H1 (cell line): ENCODE measurements around the gene FANCL.

Experiments
- EP300 ChIP-seq, 2 experiments: IDR thresholded peaks; 1 replicate in 1 of 2; 2 replicates in 1 of 2; pipeline ENCODE4 v1.6.1; 2011 to 2012; ENCODE audit warnings: low read depth in 2 of 2, low read length in 2 of 2, mild to moderate bottlenecking in 2 of 2, borderline replicate concordance in 1 of 2, inconsistent platforms in 1 of 2, moderate library complexity in 1 of 2
- EZH2 ChIP-seq: fragments of 200-600 bp; sonication (generic); IDR thresholded peaks from 2 replicates; pipeline ENCODE4 v1.7.1; 2012; ENCODE audit warnings: low read depth, mild to moderate bottlenecking, moderate library complexity, low read length, inconsistent platforms; ENCODE audit not compliant: severe bottlenecking
- FOSL1 ChIP-seq: IDR thresholded peaks from 2 replicates; pipeline ENCODE4 v1.6.1; 2011; ENCODE audit warnings: mild to moderate bottlenecking, low read depth, low read length, moderate library complexity; ENCODE audit not compliant: insufficient read depth
- PHF8 ChIP-seq: fragments of 200-600 bp; sonication (generic); conservative IDR thresholded peaks from 2 replicates; pipeline ENCODE4 v1.7.1; 2012; ENCODE audit warnings: low read depth, mild to moderate bottlenecking, inconsistent platforms, low read length, moderate library complexity
- POLR2A ChIP-seq, 2 experiments: IDR thresholded peaks; 1 replicate in 1 of 2; 2 replicates in 1 of 2; pipeline ENCODE4 v1.6.1; 2011; ENCODE audit warnings: low read depth in 2 of 2, low read length in 2 of 2, mild to moderate bottlenecking in 2 of 2; ENCODE audit errors: control extremely low read depth in 1 of 2
- RBBP5 ChIP-seq: IDR thresholded peaks from 2 replicates; pipeline ENCODE4 v1.7.1; 2012; ENCODE audit warnings: low read depth, mild to moderate bottlenecking, inconsistent platforms, low read length, moderate library complexity, borderline replicate concordance
- RFX5 ChIP-seq: IDR thresholded peaks from 2 replicates; pipeline ENCODE4 v1.6.1; 2011; ENCODE audit warnings: low read depth, low read length, improper control_type of control experiment, borderline replicate concordance
- RNF2 ChIP-seq: fragments of 200-900, 300-1000 bp; sonication (generic); IDR thresholded peaks from 2 replicates; pipeline ENCODE4 v1.7.1; 2016; ENCODE audit warnings: borderline replicate concordance, low read depth, mild to moderate bottlenecking, antibody characterized with exemption, low read length; ENCODE audit not compliant: poor library complexity, severe bottlenecking; ENCODE audit errors: missing control alignments
- SIX5 ChIP-seq: IDR thresholded peaks from 2 replicates; pipeline ENCODE4 v1.6.1; 2011; ENCODE audit warnings: mild to moderate bottlenecking, low read depth, low read length
- SUZ12 ChIP-seq: fragments of 200-600 bp; sonication (generic); IDR thresholded peaks from 2 replicates; pipeline ENCODE4 v1.6.1; 2012; ENCODE audit warnings: mild to moderate bottlenecking, inconsistent platforms, low read length, moderate library complexity, mixed read lengths
- TEAD4 ChIP-seq: IDR thresholded peaks from 2 replicates; pipeline ENCODE4 v1.6.1; 2012; ENCODE audit warnings: low read depth, low read length, inconsistent platforms, mixed read lengths
- TF ChIP-seq, protein P1 (sequence below), 3 experiments: IDR thresholded peaks; 1 replicate in 2 of 3; 2 replicates in 1 of 3; pipeline versions ENCODE4 v1.5.1 to v1.6.1; 2011; ENCODE audit warnings: low read length in 3 of 3, mild to moderate bottlenecking in 3 of 3, inconsistent platforms in 2 of 3, low read depth in 1 of 3, moderate library complexity in 1 of 3; ENCODE audit not compliant: insufficient read depth in 1 of 3; ENCODE audit errors: control extremely low read depth in 1 of 3

- TF ChIP-seq, protein P1, sequence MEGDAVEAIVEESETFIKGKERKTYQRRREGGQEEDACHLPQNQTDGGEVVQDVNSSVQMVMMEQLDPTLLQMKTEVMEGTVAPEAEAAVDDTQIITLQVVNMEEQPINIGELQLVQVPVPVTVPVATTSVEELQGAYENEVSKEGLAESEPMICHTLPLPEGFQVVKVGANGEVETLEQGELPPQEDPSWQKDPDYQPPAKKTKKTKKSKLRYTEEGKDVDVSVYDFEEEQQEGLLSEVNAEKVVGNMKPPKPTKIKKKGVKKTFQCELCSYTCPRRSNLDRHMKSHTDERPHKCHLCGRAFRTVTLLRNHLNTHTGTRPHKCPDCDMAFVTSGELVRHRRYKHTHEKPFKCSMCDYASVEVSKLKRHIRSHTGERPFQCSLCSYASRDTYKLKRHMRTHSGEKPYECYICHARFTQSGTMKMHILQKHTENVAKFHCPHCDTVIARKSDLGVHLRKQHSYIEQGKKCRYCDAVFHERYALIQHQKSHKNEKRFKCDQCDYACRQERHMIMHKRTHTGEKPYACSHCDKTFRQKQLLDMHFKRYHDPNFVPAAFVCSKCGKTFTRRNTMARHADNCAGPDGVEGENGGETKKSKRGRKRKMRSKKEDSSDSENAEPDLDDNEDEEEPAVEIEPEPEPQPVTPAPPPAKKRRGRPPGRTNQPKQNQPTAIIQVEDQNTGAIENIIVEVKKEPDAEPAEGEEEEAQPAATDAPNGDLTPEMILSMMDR (IDR thresholded peaks at IDR 0.05; ENCODE audit: control extremely low read depth in 1 of 3, insufficient read depth in 1 of 3, low read depth in 1 of 3, low read length in 3 of 3) = no peak
- no peak for TF ChIP-seq EP300 (IDR thresholded peaks at IDR 0.05; ENCODE audit: borderline replicate concordance in 1 of 2, low read depth in 2 of 2, low read length in 2 of 2)
- no peak for TF ChIP-seq FOSL1
- TF ChIP-seq TEAD4 = no peak
- TF ChIP-seq EZH2 = no peak
- no peak for TF ChIP-seq RNF2
- TF ChIP-seq RBBP5 = no peak
- no peak for TF ChIP-seq SIX5
- no peak for TF ChIP-seq PHF8
- TF ChIP-seq SUZ12 = no peak
- TF ChIP-seq RFX5 = no peak
- TF ChIP-seq POLR2A (IDR thresholded peaks at IDR 0.05; ENCODE audit: control extremely low read depth in 1 of 2, low read depth in 2 of 2, low read length in 2 of 2) = no peak
Observed at GRCh38 chr2:58186501-58186900, 54.6 kb downstream of the FANCL start.
